ENCODE measurements around the gene CCDC149. TPM values are rescaled to one million over a fixed set of nuclear protein-coding genes. Genes with fewer than 3 reads are reported as not detected.

The CCDC149 gene
- total and polyA plus RNA-seq, 2 of the 4 experiments (the other 2 are of a cell fraction): 6.7 to 7.0 TPM

- Histone ChIP-seq H2BK15ac (ENCODE audit: low read depth, low read length) (no peak overlapping the region), H2AK9ac (replicated peaks; ENCODE audit: low read depth, low read length, poor library complexity) (no peak overlapping the region), H3K9me1 (ENCODE audit: insufficient read depth, low read length) (no peaks in the 10 kb centered on the region), H3K27ac (ENCODE audit: insufficient read depth, low read length) (no peak overlapping the region), H3K4me2 (ENCODE audit: low read depth, low read length) (no peak overlapping the region), H4K8ac (ENCODE audit: low read depth in 2 of 2, low read length in 2 of 2) (no peak overlapping the region), H3K4me3 (ENCODE audit: insufficient read depth, low read depth, low read length) (no peak overlapping the region), H3K36me3 (ENCODE audit: control insufficient read depth, insufficient read depth, low read length) (peaks cover 10% of the 10 kb centered on the region; the same call in 1 of the 2 replicates), H3K18ac (ENCODE audit: low read depth, low read length) (no peak overlapping the region), H2AK5ac (ENCODE audit: low read depth, low read length) (no peak overlapping the region), H3K23ac (ENCODE audit: low read depth, low read length) (no peak overlapping the region), H4K5ac (ENCODE audit: low read depth, low read length) (no peak overlapping the region), H4K91ac (ENCODE audit: insufficient read depth, low read depth, low read length) (no peak overlapping the region), H2BK5ac (ENCODE audit: low read depth, low read length, poor library complexity, severe bottlenecking) (no peak overlapping the region), H3K9ac (ENCODE audit: low read depth, low read length) (no peak overlapping the region), H3K9me3 (ENCODE audit: control insufficient read depth, insufficient read depth, low read length) (no peaks in the 10 kb centered on the region), H3K79me1 (ENCODE audit: low read depth in 1 of 2, low read length in 2 of 2) (no peaks in the 10 kb centered on the region; a peak in 1 of 4 replicates), H2AFZ (replicated peaks; ENCODE audit: low read length, poor library complexity) (no peak overlapping the region), H2BK120ac (ENCODE audit: low read depth, low read length) (no peak overlapping the region), H3K4me1 (ENCODE audit: control insufficient read depth, insufficient read depth, low read length) (no peaks in the 10 kb centered on the region), H4K20me1 (ENCODE audit: insufficient read depth, low read length) (no peaks in the 10 kb centered on the region), H3K27me3 (ENCODE audit: control insufficient read depth, insufficient read depth, low read length) (no peaks in the 10 kb centered on the region), H2BK20ac (ENCODE audit: low read depth, low read length) (no peak overlapping the region), H3K4ac (ENCODE audit: low read depth, low read length) (no peak overlapping the region), H3K14ac (replicated peaks; ENCODE audit: low read depth, low read length) (no peak overlapping the region), H3K56ac (ENCODE audit: extremely low read depth, insufficient read depth, low read length) (no peak overlapping the region)
- no CpG with 5 or more reads among the region's 2 CpGs for WGBS, 2 experiments (ENCODE audit: extremely low coverage in 2 of 2, insufficient read length in 1 of 2)
- ChIA-PET CTCF (no interaction called here), POLR2A (ENCODE audit: unreplicated experiment) (no interaction called here)
- DNase-seq: no peak
- dilution Hi-C loops (cut with HindIII; ENCODE audit: low sequenced_read_pairs, unreplicated experiment): no loop called here
- in situ Hi-C loops (cut with MboI; ENCODE audit: low sequenced_read_pairs): no loop called here
- no peak for ATAC-seq (ENCODE audit: low read depth)
- intact Hi-C loops (cut with micrococcal nuclease): no loop called here
- no TSS peak for BruUV-seq (replicated peaks)
- TF ChIP-seq FOS (IDR thresholded peaks at IDR 0.05; ENCODE audit: low read depth, low read length) (no peak), SMC3 (IDR thresholded peaks at IDR 0.05; ENCODE audit: low read depth, low read length) (no peak), RCOR1 (IDR thresholded peaks at IDR 0.05; ENCODE audit: insufficient replicate concordance, low read length) (no peak), BHLHE40 (IDR thresholded peaks at IDR 0.05; ENCODE audit: low read depth, low read length) (no peak), MAZ (IDR thresholded peaks at IDR 0.05; ENCODE audit: borderline replicate concordance, low read depth, low read length) (no peak), CEBPB (IDR thresholded peaks at IDR 0.05; ENCODE audit: low read depth, low read length) (no peak)
Measured at GRCh38 chr4:24872720-24873119, 40.1 kb downstream of the CCDC149 start.

Measured in IMR-90 (cell line).